GM23248 (cell line): ENCODE data around the gene LRMDA.

Experiments
- EZH2 ChIP-seq: fragments of 200-600 bp; sonication (generic); IDR thresholded peaks from 2 replicates; pipeline ENCODE4 v1.6.1; 2018; ENCODE audit warnings: antibody characterized with exemption, mild to moderate bottlenecking; ENCODE audit not compliant: insufficient read depth, poor library complexity, severe bottlenecking
- EZH2phosphoT487 ChIP-seq: fragments of 200-600 bp; sonication (generic); IDR thresholded peaks from 2 replicates; pipeline ENCODE4 v1.6.1; 2018; ENCODE audit warnings: antibody characterized with exemption, moderate library complexity, mild to moderate bottlenecking, low read depth; ENCODE audit not compliant: insufficient read depth

GRCh38 chr10:75638752-75639151, 207.3 kb downstream of the LRMDA start:
- TF ChIP-seq EZH2 (no peak), EZH2phosphoT487 (no peak)
